GM18508 (cell line): Measurements from ENCODE around the gene BID.

Experiments
- ATAC-seq: cut with Tn5 transposase; IDR thresholded peaks from one replicate; pipeline ENCODE4 v1.9.1; 2021; ENCODE audit warnings: moderate number of reproducible peaks; ENCODE audit not compliant: insufficient read depth, unreplicated experiment

The BID gene

GRCh38 chr22:17774206-17774925, at the start of gene BID:
Gene BID (minus strand): TSS chr22:17774469. CDS start chr22:17750116, 24,353 bp downstream.
- ATAC-seq = no peak

- no peak for ATAC-seq
Measured at GRCh38 chr22:17823964-17824363, 49.7 kb upstream of the BID start.

GRCh38 chr22:17823226-17823625, 49.0 kb upstream of the BID start:
- no peak for ATAC-seq

- ATAC-seq = no peak
Measured at GRCh38 chr22:17822087-17822486, 47.8 kb upstream of the BID start.

- ATAC-seq = no peak
Measured at GRCh38 chr22:17820879-17821439, 46.7 kb upstream of the BID start.

- ATAC-seq = no peak
Measured at GRCh38 chr22:17818649-17819048, 44.4 kb upstream of the BID start.

GRCh38 chr22:17818180-17818579, 43.9 kb upstream of the BID start:
- ATAC-seq = no peak

- no peak for ATAC-seq
Measured at GRCh38 chr22:17817511-17818065, 43.3 kb upstream of the BID start.

GRCh38 chr22:17817079-17817478, 42.8 kb upstream of the BID start:
- ATAC-seq = no peak

- no peak for ATAC-seq
Measured at GRCh38 chr22:17816649-17817048, 42.4 kb upstream of the BID start.

- no peak for ATAC-seq
Measured at GRCh38 chr22:17815703-17816254, 41.5 kb upstream of the BID start.

- no peak for ATAC-seq
Measured at GRCh38 chr22:17814830-17815229, 40.6 kb upstream of the BID start.

GRCh38 chr22:17814084-17814483, 39.8 kb upstream of the BID start:
- ATAC-seq = no peak

GRCh38 chr22:17811119-17811518, 36.9 kb upstream of the BID start:
- ATAC-seq = no peak

- no peak for ATAC-seq
Measured at GRCh38 chr22:17810570-17811116, 36.4 kb upstream of the BID start.

GRCh38 chr22:17808693-17809403, 34.6 kb upstream of the BID start:
- ATAC-seq = no peak

GRCh38 chr22:17807578-17808410, 33.5 kb upstream of the BID start:
- no peak for ATAC-seq

- ATAC-seq = no peak
Measured at GRCh38 chr22:17807086-17807485, 32.8 kb upstream of the BID start.

- ATAC-seq = no peak
Measured at GRCh38 chr22:17806437-17806836, 32.2 kb upstream of the BID start.
